Natural killer cell (primary cell): ENCODE measurements around the gene PAGE3. TPM values are rescaled to one million over a fixed set of nuclear protein-coding genes. Genes with fewer than 3 reads are reported as not detected.

ENCODE experiments used
- ATAC-seq, 3 donors: fragments of 150-1000 bp in 2 of 3; fragments of 200-7000 bp in 1 of 3; cut with Tn5 transposase; 1 replicate in 1 of 3; 2 replicates in 2 of 3; pipeline ENCODE4 v1.10.0; 2021; ENCODE audit warnings: mild to moderate bottlenecking in 2 of 3, moderate library complexity in 2 of 3
- DNase-seq, 2 donors: peaks; one replicate each; pipeline versions ENCODE4 v3.0.0 to v3.0.0-alpha.2; 2013 to 2021; ENCODE audit warnings: mixed read lengths in 1 of 2
- H3K27ac ChIP-seq: one replicate; pipeline ENCODE4 v1.5.1; 2013; ENCODE audit warnings: mild to moderate bottlenecking, low read length
- H3K27me3 ChIP-seq: one replicate; pipeline ENCODE4 v1.6.1; 2013; ENCODE audit warnings: low read length; ENCODE audit not compliant: control insufficient read depth, insufficient read depth
- H3K36me3 ChIP-seq: one replicate; pipeline ENCODE4 v1.6.1; 2013; ENCODE audit warnings: low read length; ENCODE audit not compliant: control insufficient read depth, insufficient read depth
- H3K4me1 ChIP-seq: one replicate; pipeline ENCODE4 v1.6.1; 2013; ENCODE audit warnings: low read length; ENCODE audit not compliant: control insufficient read depth, insufficient read depth
- H3K4me3 ChIP-seq: one replicate; pipeline ENCODE4 v1.5.1; 2013; ENCODE audit warnings: low read length
- H3K9me3 ChIP-seq: one replicate; pipeline ENCODE4 v1.6.1; 2013; ENCODE audit warnings: low read length; ENCODE audit not compliant: control insufficient read depth, insufficient read depth
- H3K27ac Mint-ChIP-seq, 2 donors: one replicate each; pipeline ENCODE4 v1.8.0; 2022; ENCODE audit warnings: mild to moderate bottlenecking in 2 of 2, mixed read lengths in 2 of 2, moderate library complexity in 1 of 2
- H3K27me3 Mint-ChIP-seq, 2 donors: one replicate each; pipeline ENCODE4 v1.8.0; 2022; ENCODE audit warnings: low read depth in 2 of 2, mixed read lengths in 2 of 2
- H3K36me3 Mint-ChIP-seq: one replicate; pipeline ENCODE4 v1.8.0; 2022; ENCODE audit warnings: mixed read lengths
- H3K4me1 Mint-ChIP-seq, 2 donors: one replicate each; pipeline ENCODE4 v1.8.0; 2022; ENCODE audit warnings: mixed read lengths in 2 of 2
- H3K4me3 Mint-ChIP-seq: one replicate; pipeline ENCODE4 v1.8.0; 2022; ENCODE audit warnings: mild to moderate bottlenecking, moderate library complexity, mixed read lengths
- H3K9me3 Mint-ChIP-seq, 2 donors: one replicate each; pipeline ENCODE4 v1.8.0; 2022; ENCODE audit warnings: mixed read lengths in 2 of 2
- WGBS: methylation state at CpG from one replicate; pipeline ENCODE4 v1.1.7; 2013; ENCODE audit warnings: missing lambda C conversion rate; ENCODE audit not compliant: insufficient coverage; 5-methylcytosine and 5-hydroxymethylcytosine counted together
- intact Hi-C: fragments of 100-400 bp; cut with micrococcal nuclease; formaldehyde crosslinking; loops from one replicate; pipeline ENCODE4 v1.14.2; 2022
- total RNA-seq, 4 donors: library from RNA; stranded (reverse); fragments of 120-200 nt in 1 of 4; gene quantifications; one replicate each; pipeline versions ENCODE4 v1.2.3 to v1.2.4, GENCODE V29; 2013 to 2022
- TF ChIP-seq, protein P1 (sequence below): fragments of 200-600 bp; IDR thresholded peaks from one replicate; pipeline ENCODE4 v1.8.0; 2022; ENCODE audit warnings: antibody characterized with exemption

Gene PAGE3
- total RNA-seq, 3 donors from 2014 or later (not counting 1 experiment from before 2014, with no cell fraction given) = not detected

DNA sequence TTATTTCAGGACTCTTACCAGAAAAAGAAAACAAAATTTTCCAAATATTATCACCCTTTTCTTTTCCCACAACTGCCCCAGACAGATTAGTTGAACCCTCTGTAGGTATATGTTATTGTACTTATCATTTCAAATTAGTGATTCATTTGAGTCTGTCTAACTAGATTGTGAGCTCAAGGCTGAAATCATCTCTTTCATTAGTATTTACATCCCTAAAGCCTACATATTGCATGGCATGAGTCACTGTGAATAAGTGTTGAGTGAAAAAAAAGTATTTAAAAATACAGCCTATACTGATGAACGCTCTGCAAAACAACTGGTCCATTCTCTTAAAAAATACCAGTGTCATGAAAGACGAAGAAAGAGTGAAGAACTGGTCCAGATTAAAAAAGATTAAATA, 3.9 kb downstream of the PAGE3 start:
- H3K27ac Mint-ChIP-seq = no peak overlapping the region
- TF ChIP-seq, protein P1, sequence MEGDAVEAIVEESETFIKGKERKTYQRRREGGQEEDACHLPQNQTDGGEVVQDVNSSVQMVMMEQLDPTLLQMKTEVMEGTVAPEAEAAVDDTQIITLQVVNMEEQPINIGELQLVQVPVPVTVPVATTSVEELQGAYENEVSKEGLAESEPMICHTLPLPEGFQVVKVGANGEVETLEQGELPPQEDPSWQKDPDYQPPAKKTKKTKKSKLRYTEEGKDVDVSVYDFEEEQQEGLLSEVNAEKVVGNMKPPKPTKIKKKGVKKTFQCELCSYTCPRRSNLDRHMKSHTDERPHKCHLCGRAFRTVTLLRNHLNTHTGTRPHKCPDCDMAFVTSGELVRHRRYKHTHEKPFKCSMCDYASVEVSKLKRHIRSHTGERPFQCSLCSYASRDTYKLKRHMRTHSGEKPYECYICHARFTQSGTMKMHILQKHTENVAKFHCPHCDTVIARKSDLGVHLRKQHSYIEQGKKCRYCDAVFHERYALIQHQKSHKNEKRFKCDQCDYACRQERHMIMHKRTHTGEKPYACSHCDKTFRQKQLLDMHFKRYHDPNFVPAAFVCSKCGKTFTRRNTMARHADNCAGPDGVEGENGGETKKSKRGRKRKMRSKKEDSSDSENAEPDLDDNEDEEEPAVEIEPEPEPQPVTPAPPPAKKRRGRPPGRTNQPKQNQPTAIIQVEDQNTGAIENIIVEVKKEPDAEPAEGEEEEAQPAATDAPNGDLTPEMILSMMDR = no peak
- no peaks in the 10 kb centered on the region for H3K9me3 Mint-ChIP-seq
- WGBS = no CpG with 5 or more reads among the region's 2 CpGs
- Histone ChIP-seq H3K27ac (no peak overlapping the region), H3K4me1 (no peaks in the 10 kb centered on the region), H3K4me3 (no peak overlapping the region), H3K9me3 (no peaks in the 10 kb centered on the region), H3K36me3 (no peaks in the 10 kb centered on the region), H3K27me3 (no peaks in the 10 kb centered on the region)
- peaks cover 3 to 18% of the 10 kb centered on the region in 2 donors for H3K27me3 Mint-ChIP-seq
- ATAC-seq = no peak
- no peak for DNase-seq
- H3K4me1 Mint-ChIP-seq = no peaks in the 10 kb centered on the region
- H3K4me3 Mint-ChIP-seq = no peak overlapping the region
- intact Hi-C loops = no loop called here
- H3K36me3 Mint-ChIP-seq = no peaks in the 10 kb centered on the region

DNA sequence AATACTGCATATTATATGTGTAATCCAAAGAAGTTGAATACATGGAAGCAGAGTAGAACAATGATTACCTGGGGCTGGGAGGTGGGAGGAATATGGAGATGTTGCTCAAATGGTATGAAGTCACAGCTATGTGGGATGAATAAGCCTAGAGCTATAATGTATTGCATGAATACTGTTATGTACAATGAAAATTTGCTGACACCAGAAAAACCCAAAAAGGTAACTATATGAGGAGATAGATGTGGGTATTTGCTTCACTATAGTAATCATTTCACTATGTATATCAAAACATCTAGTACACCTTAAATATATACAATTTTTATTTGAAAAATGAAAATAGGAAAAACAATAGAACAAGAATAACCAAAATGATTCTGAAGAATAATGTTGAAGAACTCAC, 11.2 kb downstream of the PAGE3 start:
- H3K4me1 ChIP-seq = no peaks in the 10 kb centered on the region
- H3K27me3 ChIP-seq = no peaks in the 10 kb centered on the region
- TF ChIP-seq, protein P1 = no peak
- no peak overlapping the region for H3K27ac Mint-ChIP-seq
- DNase-seq (no peak), ATAC-seq (no peak)
- H3K9me3 ChIP-seq = no peaks in the 10 kb centered on the region
- H3K9me3 Mint-ChIP-seq = no peaks in the 10 kb centered on the region
- no peak overlapping the region for H3K27ac ChIP-seq
- no peaks in the 10 kb centered on the region for H3K4me1 Mint-ChIP-seq
- H3K4me3 Mint-ChIP-seq = no peak overlapping the region
- no peaks in the 10 kb centered on the region for H3K36me3 Mint-ChIP-seq
- intact Hi-C loops = no loop called here
- peaks cover 5 to 27% of the 10 kb centered on the region in 2 donors for H3K27me3 Mint-ChIP-seq
- no peak overlapping the region for H3K4me3 ChIP-seq
- no peaks in the 10 kb centered on the region for H3K36me3 ChIP-seq

DNA sequence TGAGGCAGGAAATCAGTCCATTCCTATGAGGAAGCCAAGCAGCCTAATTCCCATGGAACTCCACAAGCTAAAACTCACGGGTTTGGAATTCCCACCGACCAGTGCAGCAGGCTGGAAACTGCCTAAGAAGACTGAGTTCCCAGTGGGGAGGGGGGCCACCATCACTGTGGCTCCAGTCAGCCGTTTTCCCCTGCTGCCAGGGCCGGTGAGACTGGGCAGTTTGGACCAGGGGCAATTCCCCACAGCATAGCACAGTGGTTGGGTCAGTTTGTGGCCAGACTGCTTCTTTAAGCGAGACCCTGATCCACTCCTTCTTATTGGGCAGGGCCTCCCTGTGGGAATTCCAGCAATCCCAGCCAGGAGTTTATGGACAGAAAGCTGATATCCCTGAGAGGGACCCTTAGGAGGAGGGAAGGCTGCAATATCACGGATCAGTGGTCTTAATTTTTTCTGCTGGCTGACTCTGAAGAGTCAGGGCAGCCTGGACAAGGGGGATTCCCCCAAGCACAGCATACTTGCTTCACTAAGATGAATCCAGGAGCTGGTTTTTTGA, 23.9 kb downstream of the PAGE3 start:
- Mint-ChIP-seq H3K27ac (no peak overlapping the region), H3K4me3 (no peak overlapping the region)
- no peak for ATAC-seq

More for the DNA sequence above, 23.9 kb downstream of the PAGE3 start:
- no peak overlapping the region for H3K27ac ChIP-seq
- H3K36me3 Mint-ChIP-seq = no peaks in the 10 kb centered on the region
- TF ChIP-seq, protein P1 = no peak
- no peaks in the 10 kb centered on the region for H3K4me1 ChIP-seq
- H3K4me3 ChIP-seq = no peak overlapping the region
- H3K4me1 Mint-ChIP-seq = no peaks in the 10 kb centered on the region
- H3K27me3 ChIP-seq = no peaks in the 10 kb centered on the region
- DNase-seq = no peak
- 86% methylated on average over 5 of the region's 6 CpGs for WGBS
- H3K9me3 Mint-ChIP-seq = no peaks in the 10 kb centered on the region
- H3K9me3 ChIP-seq = no peaks in the 10 kb centered on the region
- peaks cover 6 to 28% of the 10 kb centered on the region in 2 donors for H3K27me3 Mint-ChIP-seq
- no peaks in the 10 kb centered on the region for H3K36me3 ChIP-seq
- intact Hi-C loops = no loop called here
